Stimulated activated naive CD4-positive, alpha-beta T cell treated with Interleukin-2 at 50 U/mL for 16 hours (primary cell): ENCODE results near the gene PCCB.
"Not testable (repeated sequence)": the region's sequence is repeated elsewhere in the genome, so short reads cannot be mapped to it uniquely, and the experiment has no call there.

Source experiments
- DNase-seq: peaks from one replicate; lab custom pipeline; 2025; lab: John Stamatoyannopoulos, UW

The PCCB gene

DNA sequence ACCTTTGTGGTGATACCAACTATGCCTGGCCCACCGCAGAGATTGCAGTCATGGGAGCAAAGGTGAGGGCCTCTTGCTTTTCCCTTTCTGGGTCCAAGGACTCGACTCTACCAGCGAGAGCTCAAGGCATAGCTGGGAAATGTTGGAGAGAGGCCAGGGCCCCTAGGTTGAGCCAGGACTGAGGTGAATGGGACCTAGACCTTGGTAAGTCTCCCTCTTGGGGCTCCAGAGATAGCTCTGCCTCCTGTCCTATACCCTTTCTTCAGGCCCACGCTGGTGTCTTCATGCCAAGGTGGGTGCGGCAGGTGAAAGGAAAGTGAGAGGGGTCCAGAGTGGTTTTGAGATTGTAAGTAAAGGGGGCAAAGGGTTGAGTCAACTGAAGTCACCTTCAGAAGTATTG is 77.5 kb downstream of the PCCB start:
- DNase-seq: no peak

DNA sequence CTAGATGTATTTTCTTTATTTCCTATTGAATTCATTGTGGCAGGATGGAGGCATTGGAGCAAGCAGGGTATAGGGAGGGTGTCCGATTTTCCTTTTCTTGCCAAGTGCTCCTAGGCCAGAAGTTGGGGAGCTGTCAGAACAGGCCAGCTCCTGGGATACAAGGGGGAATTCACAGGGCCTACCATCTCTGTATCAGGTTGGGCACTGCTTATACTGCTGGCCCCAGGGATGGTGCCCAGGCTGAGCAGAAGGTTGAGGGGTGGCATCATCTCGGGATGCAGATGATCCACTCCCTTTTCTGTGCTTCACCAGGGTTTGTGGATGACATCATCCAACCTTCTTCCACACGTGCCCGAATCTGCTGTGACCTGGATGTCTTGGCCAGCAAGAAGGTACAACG is 79.5 kb downstream of the PCCB start:
- DNase-seq: no peak

DNA sequence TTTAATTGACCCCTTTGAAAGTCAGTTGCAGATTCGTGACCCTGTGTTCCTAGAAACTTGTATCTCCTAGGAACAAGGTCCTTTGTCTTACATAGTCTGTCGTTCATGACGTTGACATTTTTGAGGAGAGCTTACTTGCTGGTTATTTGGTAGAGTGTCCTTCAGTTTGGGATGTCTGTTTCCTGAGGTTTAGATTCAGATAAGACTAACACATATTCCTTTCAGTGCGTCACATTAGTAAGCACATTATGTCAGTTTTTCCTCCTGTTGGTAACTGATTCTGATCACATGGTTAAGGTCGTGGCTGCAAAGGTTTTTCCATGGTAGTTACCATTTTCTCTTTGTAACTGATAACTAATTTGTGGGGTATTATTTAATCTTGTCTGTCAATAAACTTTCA is 80.8 kb downstream of the PCCB start:
- DNase-seq: no peak

GRCh38 chr3:136332302-136332701 is 82.2 kb downstream of the PCCB start:
- DNase-seq: no peak

DNA sequence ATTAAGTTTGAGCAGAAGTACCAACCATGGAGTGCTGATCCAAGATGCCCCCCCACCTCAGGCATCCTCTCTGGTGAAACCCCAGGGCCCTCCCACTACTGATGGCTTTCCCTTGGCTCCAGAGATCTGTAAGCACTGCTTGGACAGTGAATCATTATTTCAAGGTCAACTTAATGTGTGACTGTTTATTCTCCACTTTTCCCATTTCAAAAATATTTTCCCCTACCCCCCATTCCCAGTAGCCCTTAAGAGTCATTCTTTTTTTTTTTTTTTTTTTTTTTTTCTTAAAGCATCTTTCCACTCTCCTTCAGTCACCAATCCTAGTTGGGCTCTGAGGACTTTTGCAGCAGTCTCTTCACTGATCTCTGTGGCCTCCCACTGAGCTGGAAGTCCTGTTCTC is 82.6 kb downstream of the PCCB start:
- DNase-seq: no peak

DNA sequence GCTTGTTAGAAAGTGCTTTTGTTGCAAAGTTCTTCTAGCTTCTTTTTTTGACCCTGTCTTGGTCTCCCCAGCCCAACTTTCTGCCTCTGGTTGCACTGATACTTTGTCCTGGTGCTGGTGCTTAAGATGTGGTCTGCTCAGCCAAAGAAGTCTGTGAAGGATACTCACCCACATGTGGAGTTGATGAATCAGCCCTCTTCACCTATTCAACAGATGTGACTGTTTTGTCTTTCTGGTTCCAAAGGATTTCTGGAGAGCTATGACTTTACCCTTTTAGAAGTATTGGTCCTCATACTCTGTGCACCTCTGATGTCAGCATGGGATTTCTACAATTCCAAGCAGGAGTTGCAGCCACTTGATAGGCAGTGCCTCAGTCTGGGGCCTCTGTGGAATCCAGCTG is 84.1 kb downstream of the PCCB start:
- no peak for DNase-seq

- DNase-seq: not testable (repeated sequence)
These were observed 84.6 kb downstream of the PCCB start for GRCh38 chr3:136334726-136335125.

DNA sequence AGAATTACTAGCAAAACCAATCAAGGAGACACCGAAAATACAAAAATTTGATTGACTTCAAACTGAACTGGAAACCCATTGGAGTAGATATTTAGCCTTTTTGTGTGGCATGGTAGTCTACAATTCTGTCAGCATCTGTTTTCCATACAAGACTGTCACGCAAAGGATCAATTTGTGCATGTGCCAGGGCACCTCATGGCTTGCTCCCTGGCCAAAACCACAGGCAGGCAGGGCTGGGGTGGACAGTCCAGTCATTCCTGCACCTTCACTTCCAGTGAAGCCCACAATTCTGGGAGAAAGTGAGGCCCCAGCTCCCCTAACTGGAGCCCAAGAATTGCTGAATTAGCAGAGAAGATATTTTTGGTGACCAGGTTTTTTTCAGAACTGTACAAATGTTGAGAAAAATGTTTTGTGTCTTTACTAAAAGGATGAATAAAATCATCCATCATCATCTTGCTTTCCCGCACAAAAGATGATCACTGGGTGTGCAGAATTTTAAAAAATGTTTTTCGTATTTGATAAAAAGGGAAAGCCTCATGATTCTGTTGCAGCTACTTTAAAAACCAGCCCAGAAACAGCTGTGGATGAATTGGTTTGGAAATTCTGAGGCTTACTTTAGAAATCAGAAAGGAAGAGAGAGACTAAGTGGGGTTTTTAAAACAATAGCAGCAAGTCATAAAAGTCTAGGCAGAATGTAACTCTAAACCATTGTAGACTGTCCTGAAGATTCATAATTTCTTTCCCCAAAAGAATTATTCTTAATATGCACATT is 86.4 kb downstream of the PCCB start:
- no peak for DNase-seq

GRCh38 chr3:136343446-136343845 is 93.3 kb downstream of the PCCB start:
- DNase-seq: no peak

DNA sequence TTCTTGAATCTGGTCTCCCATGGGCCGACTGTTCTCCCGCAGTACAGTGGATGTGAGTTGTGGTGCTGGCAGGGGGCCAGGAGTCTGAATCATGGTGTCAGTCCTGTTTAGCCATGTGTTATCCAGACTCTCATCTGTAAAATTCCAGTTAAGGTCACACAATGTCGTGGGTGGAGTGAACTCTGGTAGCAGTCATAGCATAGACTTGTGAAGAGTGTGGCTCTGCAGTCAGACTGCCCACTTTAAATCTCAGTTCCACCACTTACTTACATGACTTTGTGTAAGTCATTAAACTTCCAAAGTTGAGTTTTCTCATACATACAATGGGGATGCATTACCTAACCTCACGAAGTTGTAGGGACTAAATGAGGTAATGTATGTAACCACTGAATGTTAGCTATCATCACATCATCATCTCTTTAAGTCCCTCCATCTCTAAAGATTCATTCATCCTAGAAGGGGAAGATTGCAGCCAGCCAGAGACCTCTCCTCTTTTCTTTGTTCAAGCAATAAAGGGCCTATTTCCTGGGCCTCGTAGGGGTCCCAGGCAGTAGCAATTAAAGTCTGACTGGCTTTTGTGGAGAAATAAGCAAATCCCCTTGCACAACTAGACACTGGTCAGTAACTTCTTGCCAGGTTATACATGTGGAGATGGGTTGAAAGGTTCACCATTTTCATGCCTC is 93.9 kb downstream of the PCCB start:
- DNase-seq: no peak

- DNase-seq: no peak
These were observed 96.3 kb downstream of the PCCB start for GRCh38 chr3:136346486-136346885.

- DNase-seq: no peak
These were observed 100.0 kb downstream of the PCCB start for GRCh38 chr3:136350132-136350531.

DNA sequence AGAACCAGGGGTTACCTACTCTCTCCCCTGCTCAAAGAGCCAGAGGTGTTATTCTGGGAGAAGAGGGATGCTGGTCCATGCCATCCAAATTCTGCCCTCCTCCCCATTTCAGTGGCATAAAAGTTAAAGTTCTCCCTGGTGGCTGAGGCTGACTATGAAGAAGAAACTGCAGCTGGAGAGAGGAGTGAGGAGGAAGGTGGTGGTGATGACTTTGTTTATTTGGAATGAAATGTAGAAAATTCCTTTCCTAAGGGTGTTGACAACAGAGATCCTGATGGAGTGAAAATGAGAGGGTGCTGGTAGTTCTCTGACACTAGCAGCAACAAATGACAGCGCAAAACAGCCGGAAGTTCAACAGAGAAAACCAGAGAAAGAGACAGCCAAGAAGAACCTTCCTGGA is 100.4 kb downstream of the PCCB start:
- no peak for DNase-seq

DNA sequence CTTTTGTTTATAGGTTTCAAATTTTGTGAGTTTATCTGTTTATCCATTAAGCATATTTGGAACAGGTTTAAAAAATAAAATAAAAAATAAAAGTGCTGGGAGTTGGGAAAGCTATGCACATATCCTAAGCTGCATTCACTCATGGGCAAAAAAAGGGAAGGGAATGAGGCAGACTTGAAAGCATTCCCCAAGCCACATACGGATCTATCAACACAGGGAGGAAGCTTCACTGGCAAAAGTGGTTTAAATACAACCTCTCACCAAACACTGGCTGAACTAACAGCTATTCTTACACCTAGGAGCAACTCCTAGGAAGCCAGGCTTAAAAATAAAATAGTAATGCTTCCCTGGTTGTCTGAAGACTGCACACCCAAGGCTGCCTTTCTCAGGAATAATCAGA is 101.2 kb downstream of the PCCB start:
- DNase-seq: no peak

DNA sequence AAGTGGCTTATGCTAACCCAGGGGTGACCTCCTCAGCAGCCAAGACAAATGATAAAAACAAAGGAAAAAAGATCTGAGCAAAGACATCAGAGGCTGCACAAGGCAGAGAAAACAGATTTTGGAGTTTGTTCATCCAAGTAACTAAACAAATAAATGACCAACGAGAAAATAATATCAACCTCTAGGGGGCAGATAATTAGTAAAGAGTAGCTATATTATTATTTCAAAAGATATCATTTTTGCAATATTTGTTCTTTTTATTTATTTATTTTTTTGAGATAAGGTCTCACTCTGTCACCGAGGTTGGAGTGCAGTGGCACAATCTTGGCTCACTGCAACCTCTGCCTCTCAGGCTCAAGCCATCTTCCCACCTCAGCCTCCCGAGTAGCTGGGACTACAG is 101.8 kb downstream of the PCCB start:
- DNase-seq: no peak

DNA sequence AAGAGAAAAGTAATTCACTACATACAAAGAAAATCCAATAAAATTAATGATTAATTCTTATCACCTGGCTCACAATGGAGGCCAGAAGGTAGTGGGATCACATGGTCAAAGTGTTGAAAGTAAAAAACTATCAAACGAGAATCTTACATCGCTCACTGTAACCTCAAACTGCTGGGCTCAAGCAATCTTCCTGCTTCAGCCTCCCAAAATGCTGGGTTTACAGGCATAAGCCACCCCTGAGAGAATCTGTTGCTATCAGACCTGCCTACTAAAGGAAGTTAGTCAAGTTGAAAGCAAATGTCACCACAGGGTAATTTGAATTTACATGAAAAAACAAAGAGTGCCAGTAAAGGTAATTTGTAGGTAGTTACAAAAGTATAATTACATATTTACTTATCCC is 103.3 kb downstream of the PCCB start:
- no peak for DNase-seq

- no peak for DNase-seq
These were observed 116.1 kb downstream of the PCCB start for GRCh38 chr3:136366289-136366688.

DNA sequence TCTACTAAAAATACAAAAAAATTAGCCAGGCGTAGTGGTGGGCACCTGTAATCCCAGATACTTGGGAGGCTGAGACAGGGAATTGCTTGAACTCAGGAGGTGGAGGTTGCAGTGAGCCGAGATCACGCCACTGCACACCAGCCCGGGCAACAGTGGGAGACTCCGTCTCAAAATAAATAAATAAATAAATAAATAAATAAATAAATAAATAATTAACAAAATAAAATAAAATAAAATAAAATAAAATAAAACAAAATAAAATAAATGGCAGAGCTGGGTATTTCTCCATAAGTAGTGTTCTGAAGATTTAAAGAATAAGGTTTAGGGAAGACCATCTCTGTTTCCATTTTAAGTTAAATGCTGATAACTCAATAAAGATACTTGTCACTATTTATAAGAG is 125.7 kb downstream of the PCCB start:
- not testable (repeated sequence) for DNase-seq

- no peak for DNase-seq
These were observed 127.4 kb downstream of the PCCB start for GRCh38 chr3:136377508-136377907.

GRCh38 chr3:136378011-136378410 is 127.9 kb downstream of the PCCB start:
- DNase-seq: no peak
